IPS-NIHi11 (cell line): ENCODE data around the gene EMILIN3.
A peak's percentile ranks its signal among the peaks of the same experiment; 100 is the strongest.
"Not testable (repeated sequence)": the region's sequence is repeated elsewhere in the genome, so short reads cannot be mapped to it uniquely, and the experiment has no call there.

ENCODE experiments used
- DNase-seq: peaks from one replicate; pipeline ENCODE4 v3.0.0; 2012; ENCODE audit warnings: mixed read lengths, low spot score

EMILIN3 gene

DNA sequence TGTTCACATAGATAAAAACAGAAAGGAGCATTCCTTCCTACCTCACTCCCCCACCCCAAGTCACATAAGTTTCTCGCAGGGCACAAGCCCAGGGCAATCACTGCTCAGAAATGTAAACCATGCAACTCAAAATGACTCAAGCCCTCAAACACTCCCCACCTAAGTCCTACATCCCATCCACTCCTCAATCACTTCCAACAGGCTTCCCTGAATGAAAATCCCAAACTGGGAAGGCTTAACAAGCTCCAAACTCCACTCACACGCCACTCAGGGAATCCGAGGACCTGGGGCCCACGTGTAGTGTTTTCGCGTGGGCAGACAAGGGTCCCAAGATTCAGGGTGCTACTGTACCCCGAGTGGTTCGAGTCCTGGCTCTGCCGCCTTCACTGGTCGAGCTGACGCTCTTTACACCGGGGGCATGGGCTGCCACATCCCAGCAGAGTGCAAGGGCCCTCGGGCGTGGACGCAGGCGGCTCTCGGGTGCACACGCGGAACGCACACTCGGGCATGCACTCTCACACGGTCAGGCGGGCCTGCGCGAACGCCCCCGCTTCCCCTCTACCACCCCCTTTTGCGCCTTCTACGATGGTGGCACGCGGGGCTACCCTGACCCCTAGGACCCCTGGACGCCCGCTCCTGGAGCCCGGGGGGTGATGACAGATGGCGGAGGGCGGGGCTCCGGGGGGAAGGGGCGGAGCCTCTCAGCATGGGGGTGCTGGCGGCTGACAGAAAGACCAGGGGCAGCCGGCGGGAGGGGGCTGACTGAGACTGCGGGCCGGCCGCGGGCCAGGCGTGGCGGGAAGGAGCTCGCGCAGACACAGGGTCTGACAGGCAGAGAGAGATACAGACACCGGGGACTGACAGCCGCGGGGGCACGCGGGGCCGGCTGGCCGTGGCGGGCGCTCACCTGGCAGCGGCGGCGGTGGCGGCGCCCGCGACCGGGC lies 49.7 kb downstream of the EMILIN3 start:
- DNase-seq: peak; percentile 86

DNA sequence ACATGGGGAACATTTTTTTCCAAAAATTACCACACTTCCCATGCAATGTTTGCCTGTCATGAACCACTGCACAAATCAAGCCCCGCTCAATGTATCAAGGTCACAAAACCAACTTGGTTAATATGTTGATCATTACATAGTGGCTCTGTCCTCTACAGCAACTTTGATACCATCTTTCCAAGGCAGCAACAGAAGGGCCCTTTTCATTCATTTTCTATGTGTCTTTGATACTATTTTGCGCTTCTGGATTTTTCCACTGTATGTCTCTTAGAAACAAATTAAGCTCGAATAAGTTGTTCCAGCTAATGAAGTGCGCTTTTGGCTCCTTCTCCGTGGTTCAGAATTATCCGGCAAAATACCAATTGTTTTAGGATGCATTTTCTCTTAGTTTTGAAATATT lies 50.6 kb downstream of the EMILIN3 start:
- DNase-seq: no peak

DNA sequence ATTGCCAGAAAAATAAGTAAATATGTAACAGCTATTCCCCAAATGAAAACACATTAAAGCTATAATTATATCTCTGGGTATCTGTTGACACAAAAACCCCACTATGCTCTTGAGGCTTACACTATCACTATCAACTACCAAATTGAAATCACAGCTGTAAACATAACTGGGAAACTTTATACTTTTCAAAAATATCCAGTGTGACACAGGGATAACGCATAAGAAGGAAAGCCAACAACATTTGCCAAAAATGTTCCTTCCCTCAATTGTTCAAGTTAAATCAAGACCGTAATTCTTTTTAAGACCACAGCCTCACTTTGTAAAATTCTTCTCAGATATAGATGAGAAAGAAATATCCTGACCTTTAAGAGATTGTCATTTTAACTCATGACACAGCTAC lies 52.2 kb downstream of the EMILIN3 start:
- no peak for DNase-seq

DNA sequence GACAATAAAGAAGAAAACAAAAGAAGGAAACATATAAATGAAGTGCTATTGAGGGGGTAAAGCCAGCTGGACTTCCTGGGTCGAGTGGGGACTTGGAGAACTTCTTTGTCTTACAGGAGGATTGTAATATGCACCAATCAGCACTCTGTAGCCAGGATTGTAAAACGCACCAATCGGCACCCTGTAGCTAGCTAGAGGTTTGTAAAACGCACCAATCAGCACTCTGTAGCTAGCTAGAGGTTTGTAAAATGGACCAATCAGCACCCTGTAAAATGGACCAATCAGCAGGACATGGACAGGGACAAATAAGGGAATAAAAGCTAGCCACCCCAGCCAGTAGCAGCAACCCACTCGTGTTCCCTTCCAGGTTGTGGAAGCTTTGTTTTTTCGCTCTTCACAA lies 54.6 kb downstream of the EMILIN3 start:
- not testable (repeated sequence) for DNase-seq
